Adrenal gland (tissue), 5 donors: ENCODE results near the gene TOR1AIP1.

Experiments used
- POLR2A ChIP-seq, 2 donors: fragments of 450-650 bp; IDR thresholded peaks; one replicate each; pipeline ENCODE4 v1.6.1; 2017; ENCODE audit warnings: antibody characterized with exemption in 2 of 2, mild to moderate bottlenecking in 2 of 2, moderate library complexity in 1 of 2
- TF ChIP-seq, protein P1 (sequence below), 6 experiments: fragments of 450-650 bp in 4 of 6; fragments of 200-600 bp in 2 of 6; sonication (generic) in 1 of 6; IDR thresholded peaks; 1 replicate in 5 of 6; 2 replicates in 1 of 6; pipeline versions ENCODE4 v1.5.1 to v1.8.0; 2016 to 2021; ENCODE audit warnings: antibody characterized with exemption in 6 of 6, mild to moderate bottlenecking in 2 of 6, moderate library complexity in 1 of 6
- donor health status: DM: no; HTN: no; CAD: no.

DNA sequence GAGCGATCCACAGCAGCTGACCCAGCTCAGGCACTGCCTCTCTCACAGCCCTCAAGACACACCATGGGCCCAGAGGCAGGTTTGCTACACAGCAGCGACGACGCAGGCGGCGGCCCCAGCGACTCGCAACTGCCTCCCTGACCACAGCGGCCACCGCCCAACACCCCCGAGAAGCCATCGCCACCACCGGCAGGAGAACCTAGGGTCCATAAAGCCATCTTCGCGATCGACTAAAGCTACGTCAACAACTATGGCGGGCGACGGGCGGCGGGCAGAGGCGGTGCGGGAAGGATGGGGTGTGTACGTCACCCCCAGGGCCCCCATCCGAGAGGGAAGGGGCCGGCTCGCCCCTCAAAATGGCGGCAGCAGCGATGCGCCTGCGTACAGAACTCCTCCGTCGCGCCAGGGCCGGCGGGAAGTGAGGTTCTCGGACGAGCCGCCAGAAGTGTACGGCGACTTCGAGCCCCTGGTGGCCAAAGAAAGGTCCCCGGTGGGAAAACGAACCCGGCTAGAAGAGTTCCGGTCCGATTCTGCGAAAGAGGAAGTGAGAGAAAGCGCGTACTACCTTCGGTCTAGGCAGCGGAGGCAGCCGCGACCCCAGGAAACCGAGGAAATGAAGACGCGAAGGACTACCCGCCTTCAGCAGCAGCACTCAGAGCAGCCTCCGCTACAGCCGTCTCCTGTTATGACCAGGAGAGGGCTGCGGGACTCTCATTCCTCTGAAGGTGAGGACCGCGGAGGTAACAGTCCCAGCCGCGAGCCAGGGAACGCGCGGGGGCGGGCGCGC is at the start of gene TOR1AIP1:
- TF ChIP-seq, protein P1, sequence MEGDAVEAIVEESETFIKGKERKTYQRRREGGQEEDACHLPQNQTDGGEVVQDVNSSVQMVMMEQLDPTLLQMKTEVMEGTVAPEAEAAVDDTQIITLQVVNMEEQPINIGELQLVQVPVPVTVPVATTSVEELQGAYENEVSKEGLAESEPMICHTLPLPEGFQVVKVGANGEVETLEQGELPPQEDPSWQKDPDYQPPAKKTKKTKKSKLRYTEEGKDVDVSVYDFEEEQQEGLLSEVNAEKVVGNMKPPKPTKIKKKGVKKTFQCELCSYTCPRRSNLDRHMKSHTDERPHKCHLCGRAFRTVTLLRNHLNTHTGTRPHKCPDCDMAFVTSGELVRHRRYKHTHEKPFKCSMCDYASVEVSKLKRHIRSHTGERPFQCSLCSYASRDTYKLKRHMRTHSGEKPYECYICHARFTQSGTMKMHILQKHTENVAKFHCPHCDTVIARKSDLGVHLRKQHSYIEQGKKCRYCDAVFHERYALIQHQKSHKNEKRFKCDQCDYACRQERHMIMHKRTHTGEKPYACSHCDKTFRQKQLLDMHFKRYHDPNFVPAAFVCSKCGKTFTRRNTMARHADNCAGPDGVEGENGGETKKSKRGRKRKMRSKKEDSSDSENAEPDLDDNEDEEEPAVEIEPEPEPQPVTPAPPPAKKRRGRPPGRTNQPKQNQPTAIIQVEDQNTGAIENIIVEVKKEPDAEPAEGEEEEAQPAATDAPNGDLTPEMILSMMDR (IDR thresholded peaks at IDR 0.05) = peak; percentile 45 to 84 (median 76)
- TF ChIP-seq POLR2A (IDR thresholded peaks at IDR 0.05) = peak; percentile 91 to 98
